ENCODE data around the gene TMEM242. TPM values are rescaled to one million over a fixed set of nuclear protein-coding genes. Genes with fewer than 3 reads are reported as not detected.

TMEM242 gene
- total and polyA plus RNA-seq, 2 of the 13 experiments (the other 11 are each of a cell fraction or from before 2014, with no cell fraction given) = 5.6 to 11.1 TPM

DNA sequence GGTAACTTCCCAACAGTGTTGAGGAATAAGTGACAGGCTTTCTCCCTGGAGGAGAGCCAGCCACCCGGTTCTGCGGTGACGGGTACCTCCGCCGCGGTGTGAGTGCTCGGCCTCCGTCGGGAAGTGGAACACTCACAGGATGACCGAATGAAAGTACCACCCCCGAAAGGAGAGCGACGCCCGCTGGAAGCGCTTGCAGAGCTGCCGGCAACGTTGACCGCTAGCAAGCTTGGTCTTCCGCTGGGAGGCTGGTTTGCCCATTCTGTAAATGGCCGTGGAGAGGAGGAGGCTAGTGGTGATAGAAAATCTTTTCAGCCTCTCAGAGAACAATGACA lies 614 bp upstream of the TMEM242 start (continued):
- TF ChIP-seq ELF3 (CRISPR knock-in tag; IDR thresholded peaks at IDR 0.05) = peak; percentile 19; the same call in 1 of the 2 replicates
- peak; percentile 81 for TF ChIP-seq ZNF263 (CRISPR knock-in tag; IDR thresholded peaks at IDR 0.05)
- TF ChIP-seq GATA4 (IDR thresholded peaks at IDR 0.05; ENCODE audit: borderline replicate concordance, low read depth) = no peak
- TF ChIP-seq CREB1 (IDR thresholded peaks at IDR 0.05) = no peak
- TF ChIP-seq CREB1 (CRISPR knock-in tag; IDR thresholded peaks at IDR 0.05) = no peak
- TF ChIP-seq, protein P1, sequence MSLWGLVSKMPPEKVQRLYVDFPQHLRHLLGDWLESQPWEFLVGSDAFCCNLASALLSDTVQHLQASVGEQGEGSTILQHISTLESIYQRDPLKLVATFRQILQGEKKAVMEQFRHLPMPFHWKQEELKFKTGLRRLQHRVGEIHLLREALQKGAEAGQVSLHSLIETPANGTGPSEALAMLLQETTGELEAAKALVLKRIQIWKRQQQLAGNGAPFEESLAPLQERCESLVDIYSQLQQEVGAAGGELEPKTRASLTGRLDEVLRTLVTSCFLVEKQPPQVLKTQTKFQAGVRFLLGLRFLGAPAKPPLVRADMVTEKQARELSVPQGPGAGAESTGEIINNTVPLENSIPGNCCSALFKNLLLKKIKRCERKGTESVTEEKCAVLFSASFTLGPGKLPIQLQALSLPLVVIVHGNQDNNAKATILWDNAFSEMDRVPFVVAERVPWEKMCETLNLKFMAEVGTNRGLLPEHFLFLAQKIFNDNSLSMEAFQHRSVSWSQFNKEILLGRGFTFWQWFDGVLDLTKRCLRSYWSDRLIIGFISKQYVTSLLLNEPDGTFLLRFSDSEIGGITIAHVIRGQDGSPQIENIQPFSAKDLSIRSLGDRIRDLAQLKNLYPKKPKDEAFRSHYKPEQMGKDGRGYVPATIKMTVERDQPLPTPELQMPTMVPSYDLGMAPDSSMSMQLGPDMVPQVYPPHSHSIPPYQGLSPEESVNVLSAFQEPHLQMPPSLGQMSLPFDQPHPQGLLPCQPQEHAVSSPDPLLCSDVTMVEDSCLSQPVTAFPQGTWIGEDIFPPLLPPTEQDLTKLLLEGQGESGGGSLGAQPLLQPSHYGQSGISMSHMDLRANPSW (CRISPR knock-in tag; IDR thresholded peaks at IDR 0.05; ENCODE audit: borderline replicate concordance) = 0 out of 2 replicates have a peak, but pooled peaks have one; percentile 24
- no peak for TF ChIP-seq ZNF441 (CRISPR knock-in tag; IDR thresholded peaks at IDR 0.05; ENCODE audit: borderline replicate concordance)
- TF ChIP-seq, protein P2, sequence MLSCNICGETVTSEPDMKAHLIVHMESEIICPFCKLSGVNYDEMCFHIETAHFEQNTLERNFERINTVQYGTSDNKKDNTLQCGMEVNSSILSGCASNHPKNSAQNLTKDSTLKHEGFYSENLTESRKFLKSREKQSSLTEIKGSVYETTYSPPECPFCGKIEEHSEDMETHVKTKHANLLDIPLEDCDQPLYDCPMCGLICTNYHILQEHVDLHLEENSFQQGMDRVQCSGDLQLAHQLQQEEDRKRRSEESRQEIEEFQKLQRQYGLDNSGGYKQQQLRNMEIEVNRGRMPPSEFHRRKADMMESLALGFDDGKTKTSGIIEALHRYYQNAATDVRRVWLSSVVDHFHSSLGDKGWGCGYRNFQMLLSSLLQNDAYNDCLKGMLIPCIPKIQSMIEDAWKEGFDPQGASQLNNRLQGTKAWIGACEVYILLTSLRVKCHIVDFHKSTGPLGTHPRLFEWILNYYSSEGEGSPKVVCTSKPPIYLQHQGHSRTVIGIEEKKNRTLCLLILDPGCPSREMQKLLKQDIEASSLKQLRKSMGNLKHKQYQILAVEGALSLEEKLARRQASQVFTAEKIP (CRISPR knock-in tag; IDR thresholded peaks at IDR 0.05; ENCODE audit: borderline replicate concordance) = no peak
- TF ChIP-seq RBFOX2 (IDR thresholded peaks at IDR 0.05; ENCODE audit: low read depth, low read length) = no peak
- TF ChIP-seq, protein P3, sequence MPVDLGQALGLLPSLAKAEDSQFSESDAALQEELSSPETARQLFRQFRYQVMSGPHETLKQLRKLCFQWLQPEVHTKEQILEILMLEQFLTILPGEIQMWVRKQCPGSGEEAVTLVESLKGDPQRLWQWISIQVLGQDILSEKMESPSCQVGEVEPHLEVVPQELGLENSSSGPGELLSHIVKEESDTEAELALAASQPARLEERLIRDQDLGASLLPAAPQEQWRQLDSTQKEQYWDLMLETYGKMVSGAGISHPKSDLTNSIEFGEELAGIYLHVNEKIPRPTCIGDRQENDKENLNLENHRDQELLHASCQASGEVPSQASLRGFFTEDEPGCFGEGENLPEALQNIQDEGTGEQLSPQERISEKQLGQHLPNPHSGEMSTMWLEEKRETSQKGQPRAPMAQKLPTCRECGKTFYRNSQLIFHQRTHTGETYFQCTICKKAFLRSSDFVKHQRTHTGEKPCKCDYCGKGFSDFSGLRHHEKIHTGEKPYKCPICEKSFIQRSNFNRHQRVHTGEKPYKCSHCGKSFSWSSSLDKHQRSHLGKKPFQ (CRISPR knock-in tag; IDR thresholded peaks at IDR 0.05; ENCODE audit: insufficient replicate concordance) = peak; percentile 99
- TF ChIP-seq ERF (CRISPR knock-in tag; IDR thresholded peaks at IDR 0.05) = no peak
- TF ChIP-seq POLR2G (IDR thresholded peaks at IDR 0.05; ENCODE audit: low read depth, low read length) = no peak
- no peak; the same call in 1 of the 2 replicates for TF ChIP-seq HNF4A (CRISPR knock-in tag; IDR thresholded peaks at IDR 0.05)
- TF ChIP-seq NFKB2 (CRISPR knock-in tag; IDR thresholded peaks at IDR 0.05; ENCODE audit: borderline replicate concordance) = no peak
- TF ChIP-seq, protein P4, sequence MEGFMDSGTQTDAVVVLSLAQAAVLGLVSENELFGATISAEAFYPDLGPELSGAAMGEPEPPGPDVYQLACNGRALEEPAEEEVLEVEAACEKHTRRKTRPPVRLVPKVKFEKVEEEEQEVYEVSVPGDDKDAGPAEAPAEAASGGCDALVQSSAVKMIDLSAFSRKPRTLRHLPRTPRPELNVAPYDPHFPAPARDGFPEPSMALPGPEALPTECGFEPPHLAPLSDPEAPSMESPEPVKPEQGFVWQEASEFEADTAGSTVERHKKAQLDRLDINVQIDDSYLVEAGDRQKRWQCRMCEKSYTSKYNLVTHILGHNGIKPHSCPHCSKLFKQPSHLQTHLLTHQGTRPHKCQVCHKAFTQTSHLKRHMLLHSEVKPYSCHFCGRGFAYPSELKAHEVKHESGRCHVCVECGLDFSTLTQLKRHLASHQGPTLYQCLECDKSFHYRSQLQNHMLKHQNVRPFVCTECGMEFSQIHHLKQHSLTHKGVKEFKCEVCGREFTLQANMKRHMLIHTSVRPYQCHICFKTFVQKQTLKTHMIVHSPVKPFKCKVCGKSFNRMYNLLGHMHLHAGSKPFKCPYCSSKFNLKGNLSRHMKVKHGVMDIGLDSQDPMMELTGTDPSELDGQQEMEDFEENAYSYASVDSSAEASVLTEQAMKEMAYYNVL (CRISPR knock-in tag; IDR thresholded peaks at IDR 0.05; ENCODE audit: borderline replicate concordance) = peak; percentile 48; the same call in 1 of the 2 replicates
- no peak for TF ChIP-seq MED13 (CRISPR knock-in tag; IDR thresholded peaks at IDR 0.05)
- no peak for TF ChIP-seq SETDB1 (CRISPR knock-in tag; IDR thresholded peaks at IDR 0.05; ENCODE audit: borderline replicate concordance)
- TF ChIP-seq SMARCE1 (IDR thresholded peaks at IDR 0.05; ENCODE audit: borderline replicate concordance) = no peak
- no peak for TF ChIP-seq ZNF432 (CRISPR knock-in tag; IDR thresholded peaks at IDR 0.05; ENCODE audit: borderline replicate concordance)
- TF ChIP-seq CAMTA2 (CRISPR knock-in tag; IDR thresholded peaks at IDR 0.05; ENCODE audit: borderline replicate concordance) = 0 out of 2 replicates have a peak, but pooled peaks have one; percentile 36
- TF ChIP-seq ZNF616 (CRISPR knock-in tag; IDR thresholded peaks at IDR 0.05; ENCODE audit: low read depth) = no peak
- no peak for TF ChIP-seq SRSF1 (optimal IDR thresholded peaks at IDR 0.05; ENCODE audit: low read depth, low read length)
- TF ChIP-seq STAG1 (CRISPR knock-in tag; IDR thresholded peaks at IDR 0.05) = peak; percentile 27
- no peak for TF ChIP-seq ETV6 (CRISPR knock-in tag; conservative IDR thresholded peaks at IDR 0.05)
- TF ChIP-seq NCOA1 (CRISPR knock-in tag; IDR thresholded peaks at IDR 0.05) = no peak
